ENCODE results near the gene FAM53B. TPM values are rescaled to one million over a fixed set of nuclear protein-coding genes. Genes with fewer than 3 reads are reported as not detected.

FAM53B gene
- total RNA-seq, 1 experiment from 2014 or later, result 11.4 TPM

GRCh38 chr10:124728071-124728829, 15.9 kb downstream of the FAM53B start:
- DNase-seq (ENCODE audit: low read depth), result no peak

- no peak for DNase-seq (ENCODE audit: low read depth)
These were observed 16.7 kb downstream of the FAM53B start for GRCh38 chr10:124727361-124727960.

- no peak for DNase-seq (ENCODE audit: low read depth)
These were observed 18.4 kb downstream of the FAM53B start for GRCh38 chr10:124725791-124726190.

GRCh38 chr10:124725171-124725631, 19.0 kb downstream of the FAM53B start:
- DNase-seq (ENCODE audit: low read depth), result no peak

GRCh38 chr10:124724279-124725027, 19.7 kb downstream of the FAM53B start:
- DNase-seq (ENCODE audit: low read depth), result no peak

GRCh38 chr10:124723826-124724225, 20.4 kb downstream of the FAM53B start:
- no peak for DNase-seq (ENCODE audit: low read depth)

GRCh38 chr10:124722798-124723783, 21.1 kb downstream of the FAM53B start:
- no peak for DNase-seq (ENCODE audit: low read depth)

GRCh38 chr10:124721330-124722045, 22.7 kb downstream of the FAM53B start:
- no peak for DNase-seq (ENCODE audit: low read depth)

GRCh38 chr10:124719213-124719851, 24.8 kb downstream of the FAM53B start:
- no peak for DNase-seq (ENCODE audit: low read depth)

GRCh38 chr10:124717911-124718741, 26.1 kb downstream of the FAM53B start:
- peak; percentile 21 for DNase-seq (ENCODE audit: low read depth)

- no peak for DNase-seq (ENCODE audit: low read depth)
These were observed 27.0 kb downstream of the FAM53B start for GRCh38 chr10:124717041-124717757.

- DNase-seq (ENCODE audit: low read depth), result no peak
These were observed 27.8 kb downstream of the FAM53B start for GRCh38 chr10:124716369-124716768.

GRCh38 chr10:124715439-124715838, 28.7 kb downstream of the FAM53B start:
- DNase-seq (ENCODE audit: low read depth), result no peak

GRCh38 chr10:124713679-124714255, 30.4 kb downstream of the FAM53B start:
- DNase-seq (ENCODE audit: low read depth), result no peak

- DNase-seq (ENCODE audit: low read depth), result no peak
These were observed 31.3 kb downstream of the FAM53B start for GRCh38 chr10:124712704-124713407.

- no peak for DNase-seq (ENCODE audit: low read depth)
These were observed 33.0 kb downstream of the FAM53B start for GRCh38 chr10:124711145-124711544.

GRCh38 chr10:124710266-124710881, 33.8 kb downstream of the FAM53B start:
- no peak for DNase-seq (ENCODE audit: low read depth)
